ENCODE data around the gene DSCAML1. TPM values are rescaled to one million over a fixed set of nuclear protein-coding genes. Genes with fewer than 3 reads are reported as not detected.

Gene DSCAML1
- total RNA-seq, 2 experiments from 2014 or later = not detected

DNA sequence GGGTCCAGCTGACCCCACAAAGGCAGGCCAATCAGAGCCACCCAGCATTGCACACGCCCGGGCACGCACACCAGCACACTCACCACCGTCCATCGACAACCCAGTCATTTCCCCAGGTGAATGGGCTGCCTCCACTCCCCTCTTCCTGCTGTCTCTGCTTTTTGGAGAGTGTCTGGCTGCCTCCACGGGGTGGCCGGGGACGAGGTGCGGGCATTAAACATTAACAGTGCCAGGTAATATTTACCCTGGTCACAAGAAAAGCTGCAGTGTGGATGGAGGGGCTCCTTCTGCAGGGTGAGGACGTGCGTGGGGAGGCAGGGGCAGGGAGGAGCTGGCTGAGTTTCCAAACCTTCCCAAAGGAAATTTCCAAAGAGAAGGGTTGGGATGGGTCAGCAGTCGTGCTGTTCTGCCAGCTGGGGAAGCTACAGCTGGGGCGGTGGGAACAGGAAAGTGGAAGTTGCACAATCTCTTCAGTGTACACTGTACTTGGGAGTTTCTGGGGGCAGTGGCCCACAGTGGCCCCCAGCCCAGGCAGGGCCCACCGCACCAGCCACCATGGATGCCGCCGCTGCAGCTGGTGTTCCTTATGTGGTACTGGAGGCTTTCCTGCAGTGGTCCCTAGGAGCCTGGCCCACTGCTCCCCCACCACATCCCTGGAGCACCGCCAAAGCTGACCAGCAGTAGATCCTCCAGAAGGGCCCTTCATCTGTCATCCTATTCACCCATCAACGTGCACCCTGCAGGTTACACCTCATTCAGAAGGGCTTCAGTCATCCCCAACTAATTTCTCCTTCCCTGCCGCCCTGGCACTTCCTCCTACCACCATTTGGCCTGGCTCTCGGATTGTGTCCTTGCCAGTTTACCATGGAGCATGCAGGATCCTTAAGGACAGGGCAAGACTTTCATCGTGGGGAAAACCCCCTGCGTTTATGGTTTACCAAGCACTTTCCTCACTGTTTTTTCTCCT, 27.8 kb upstream of the DSCAML1 start, which contains the start of gene FXYD2:
TSS of gene FXYD2 (minus strand) at position 174 of the 967 bp plus-strand sequence. CDS start at position 108, 66 bp downstream.
- no peak for TF ChIP-seq EZH2phosphoT487 (IDR thresholded peaks at IDR 0.05; ENCODE audit: borderline replicate concordance, low read depth, low read length)
- BruUV-seq (replicated peaks) = no TSS peak
- no peak within 1 kb of the TSS for H2AFZ ChIP-seq (ENCODE audit: low read length)
- intact Hi-C loops (cut with micrococcal nuclease; ENCODE audit: unreplicated experiment) = no loop called here
- no peaks in the 10 kb centered on the region for H3K9me2 ChIP-seq (ENCODE audit: insufficient read depth, low read length)
- no peak for DNase-seq (ENCODE audit: low spot score)
- H3K4me3 ChIP-seq (ENCODE audit: low read depth, low read length, poor library complexity, severe bottlenecking) = no peak within 1 kb of the TSS
- no peaks in the 10 kb centered on the region for H3K4me1 ChIP-seq (ENCODE audit: insufficient read depth, low read length, poor library complexity, severe bottlenecking)
- H3K4me2 ChIP-seq (ENCODE audit: low read length) = no peak within 1 kb of the TSS
- no peaks in the 10 kb centered on the region for H4K20me1 ChIP-seq (ENCODE audit: insufficient read depth, low read length)
- H3K9me3 ChIP-seq (ENCODE audit: low read length) = no peaks in the 10 kb centered on the region
- ChIA-PET CTCF (ENCODE audit: unreplicated experiment) (interaction anchor here (1.1 kb wide), 1 partner anchor 9 kb away, joined by 3 read pairs; no protein-coding TSS in a partner anchor), POLR2A (interaction anchor here (1.1 kb wide), 1 partner anchor 9 kb away, joined by 3 read pairs; no protein-coding TSS in a partner anchor)
- H3K79me2 ChIP-seq (ENCODE audit: insufficient read depth, low read depth, low read length) = no peaks in the 10 kb centered on the region
- H3K27ac ChIP-seq (ENCODE audit: low read depth, low read length, poor library complexity, severe bottlenecking) = no peak within 1 kb of the TSS
- no peaks in the 10 kb centered on the region for H3K36me3 ChIP-seq (ENCODE audit: insufficient read depth, low read length)

DNA sequence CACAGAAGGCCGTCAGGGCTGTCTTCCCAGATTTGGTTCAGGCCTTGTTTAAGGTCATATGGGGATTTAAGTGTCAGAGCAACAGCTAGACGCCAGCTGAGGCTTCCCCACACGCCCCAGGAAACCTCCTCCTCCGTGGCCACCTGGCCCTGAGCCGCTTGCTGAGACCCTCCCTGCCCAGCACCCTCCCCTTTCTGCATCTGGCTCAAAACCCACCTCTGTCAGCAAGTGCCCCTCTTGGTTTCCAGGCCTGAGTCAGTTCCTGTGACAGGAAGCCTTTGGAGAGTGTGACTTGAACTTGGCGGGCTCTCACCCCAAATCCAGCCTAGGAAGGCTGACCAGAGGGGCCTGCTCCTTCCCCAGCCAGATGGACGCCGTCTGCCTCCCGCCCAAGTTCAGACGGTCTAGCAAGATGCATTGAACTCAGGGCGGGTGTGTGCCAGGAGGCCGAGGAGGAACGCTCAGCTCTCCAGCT, 27.0 kb upstream of the DSCAML1 start:
- DNase-seq (ENCODE audit: low spot score) = no peak
- no peaks in the 10 kb centered on the region for H3K9me3 ChIP-seq (ENCODE audit: low read length)
- H3K4me1 ChIP-seq (ENCODE audit: insufficient read depth, low read length, poor library complexity, severe bottlenecking) = no peaks in the 10 kb centered on the region
- no TSS peak for BruUV-seq (replicated peaks)
- CTCF ChIA-PET (ENCODE audit: unreplicated experiment) = no interaction called here
- no peak overlapping the region for H2AFZ ChIP-seq (ENCODE audit: low read length)
- H3K9me2 ChIP-seq (ENCODE audit: insufficient read depth, low read length) = no peaks in the 10 kb centered on the region
- TF ChIP-seq EZH2phosphoT487 (IDR thresholded peaks at IDR 0.05; ENCODE audit: borderline replicate concordance, low read depth, low read length) = no peak
- TF ChIP-seq, protein P1, sequence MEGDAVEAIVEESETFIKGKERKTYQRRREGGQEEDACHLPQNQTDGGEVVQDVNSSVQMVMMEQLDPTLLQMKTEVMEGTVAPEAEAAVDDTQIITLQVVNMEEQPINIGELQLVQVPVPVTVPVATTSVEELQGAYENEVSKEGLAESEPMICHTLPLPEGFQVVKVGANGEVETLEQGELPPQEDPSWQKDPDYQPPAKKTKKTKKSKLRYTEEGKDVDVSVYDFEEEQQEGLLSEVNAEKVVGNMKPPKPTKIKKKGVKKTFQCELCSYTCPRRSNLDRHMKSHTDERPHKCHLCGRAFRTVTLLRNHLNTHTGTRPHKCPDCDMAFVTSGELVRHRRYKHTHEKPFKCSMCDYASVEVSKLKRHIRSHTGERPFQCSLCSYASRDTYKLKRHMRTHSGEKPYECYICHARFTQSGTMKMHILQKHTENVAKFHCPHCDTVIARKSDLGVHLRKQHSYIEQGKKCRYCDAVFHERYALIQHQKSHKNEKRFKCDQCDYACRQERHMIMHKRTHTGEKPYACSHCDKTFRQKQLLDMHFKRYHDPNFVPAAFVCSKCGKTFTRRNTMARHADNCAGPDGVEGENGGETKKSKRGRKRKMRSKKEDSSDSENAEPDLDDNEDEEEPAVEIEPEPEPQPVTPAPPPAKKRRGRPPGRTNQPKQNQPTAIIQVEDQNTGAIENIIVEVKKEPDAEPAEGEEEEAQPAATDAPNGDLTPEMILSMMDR (conservative IDR thresholded peaks at IDR 0.05; ENCODE audit: low read length) = no peak
- POLR2A ChIA-PET = interaction anchor here (1.1 kb wide), 1 partner anchor 9 kb away, joined by 3 read pairs; no protein-coding TSS in a partner anchor
- no peaks in the 10 kb centered on the region for H4K20me1 ChIP-seq (ENCODE audit: insufficient read depth, low read length)
- intact Hi-C loops (cut with micrococcal nuclease; ENCODE audit: unreplicated experiment) = no loop called here
- H3K4me3 ChIP-seq (ENCODE audit: low read depth, low read length, poor library complexity, severe bottlenecking) = no peak overlapping the region
- no peaks in the 10 kb centered on the region for H3K36me3 ChIP-seq (ENCODE audit: insufficient read depth, low read length)
- no peak overlapping the region for H3K4me2 ChIP-seq (ENCODE audit: low read length)
- H3K79me2 ChIP-seq (ENCODE audit: insufficient read depth, low read depth, low read length) = no peaks in the 10 kb centered on the region
- H3K27ac ChIP-seq (ENCODE audit: low read depth, low read length, poor library complexity, severe bottlenecking) = no peak overlapping the region

DNA sequence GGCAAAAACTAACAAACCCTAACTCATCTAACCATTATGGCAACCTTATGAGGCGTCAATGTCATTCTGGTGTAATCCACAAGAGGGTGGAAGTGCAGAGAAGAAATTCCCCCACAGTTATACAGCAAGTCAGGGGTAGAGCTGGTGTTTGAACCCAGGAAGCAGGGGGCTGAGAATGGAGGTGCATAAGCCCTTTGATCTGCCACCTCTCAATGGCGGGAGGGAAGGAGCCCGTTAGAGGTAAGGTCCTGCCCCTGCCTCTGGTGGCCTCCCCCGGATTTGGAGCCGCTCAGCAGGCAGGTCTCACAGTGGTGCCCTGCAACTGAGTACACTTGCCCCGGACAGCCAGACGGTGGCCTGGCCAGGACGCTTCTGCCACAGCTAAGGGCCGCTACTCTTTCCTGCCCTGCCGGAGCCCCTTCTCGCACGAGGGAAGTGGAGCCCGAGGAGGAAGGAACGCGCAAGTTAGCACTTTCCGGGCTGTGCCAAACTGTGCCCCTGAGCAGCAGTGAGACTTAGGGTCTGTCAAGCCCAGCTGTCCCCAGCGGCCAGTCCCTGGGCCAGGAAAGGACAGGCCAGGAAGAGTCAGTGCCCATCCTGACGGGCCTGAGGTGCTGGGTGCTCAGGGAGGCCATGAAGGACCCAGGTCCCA, 26.4 kb upstream of the DSCAML1 start:
- POLR2A ChIA-PET = no interaction called here
- intact Hi-C loops (cut with micrococcal nuclease; ENCODE audit: unreplicated experiment) = no loop called here
- H3K4me2 ChIP-seq (ENCODE audit: low read length) = no peak overlapping the region
- no peaks in the 10 kb centered on the region for H3K79me2 ChIP-seq (ENCODE audit: insufficient read depth, low read depth, low read length)
- BruUV-seq (replicated peaks) = no TSS peak
- CTCF ChIA-PET (ENCODE audit: unreplicated experiment) = no interaction called here
- H4K20me1 ChIP-seq (ENCODE audit: insufficient read depth, low read length) = no peaks in the 10 kb centered on the region
- TF ChIP-seq, protein P1 (conservative IDR thresholded peaks at IDR 0.05; ENCODE audit: low read length) = peak; percentile 49
- TF ChIP-seq EZH2phosphoT487 (IDR thresholded peaks at IDR 0.05; ENCODE audit: borderline replicate concordance, low read depth, low read length) = no peak
- no peak overlapping the region for H3K27ac ChIP-seq (ENCODE audit: low read depth, low read length, poor library complexity, severe bottlenecking)
- no peak overlapping the region for H3K4me3 ChIP-seq (ENCODE audit: low read depth, low read length, poor library complexity, severe bottlenecking)
- H3K4me1 ChIP-seq (ENCODE audit: insufficient read depth, low read length, poor library complexity, severe bottlenecking) = no peaks in the 10 kb centered on the region
- H3K9me3 ChIP-seq (ENCODE audit: low read length) = no peaks in the 10 kb centered on the region
- H2AFZ ChIP-seq (ENCODE audit: low read length) = no peak overlapping the region
- no peaks in the 10 kb centered on the region for H3K9me2 ChIP-seq (ENCODE audit: insufficient read depth, low read length)
- DNase-seq (ENCODE audit: low spot score) = peak; percentile 21
- no peaks in the 10 kb centered on the region for H3K36me3 ChIP-seq (ENCODE audit: insufficient read depth, low read length)

All from OCI-LY7 (cell line).